Fibroblast of mammary gland (primary cell): ENCODE measurements around the gene CCDC172.

Experiments used
- DNase-seq: peaks from one replicate; pipeline ENCODE4 v3.0.0-alpha.2; 2010; ENCODE audit warnings: low read depth
- H3K4me3 ChIP-seq: 2 replicates; pipeline ENCODE4 v1.5.1; 2011; ENCODE audit warnings: low read depth, mild to moderate bottlenecking, low read length, moderate library complexity; ENCODE audit not compliant: control insufficient read depth
- CTCF ChIP-seq: conservative IDR thresholded peaks from 2 replicates; pipeline ENCODE4 v1.5.1; 2011; ENCODE audit warnings: low read depth, low read length, inconsistent platforms; ENCODE audit not compliant: control insufficient read depth, insufficient read depth

The CCDC172 gene

GRCh38 chr10:116325987-116326386 is 1.7 kb downstream of the CCDC172 start:
- H3K4me3 ChIP-seq: no peak overlapping the region
- no peak for TF ChIP-seq CTCF
- DNase-seq: no peak

GRCh38 chr10:116329153-116329552 is 4.9 kb downstream of the CCDC172 start:
- TF ChIP-seq CTCF: no peak
- DNase-seq: no peak
- H3K4me3 ChIP-seq: no peak overlapping the region

GRCh38 chr10:116331815-116332214 is 7.6 kb downstream of the CCDC172 start:
- no peak overlapping the region for H3K4me3 ChIP-seq
- TF ChIP-seq CTCF: no peak
- no peak for DNase-seq

- TF ChIP-seq CTCF: no peak
- DNase-seq: no peak
- no peak overlapping the region for H3K4me3 ChIP-seq
These were observed 12.6 kb downstream of the CCDC172 start for GRCh38 chr10:116336866-116337265.

GRCh38 chr10:116352125-116352524 is 27.9 kb downstream of the CCDC172 start:
- H3K4me3 ChIP-seq: no peak overlapping the region
- DNase-seq: no peak
- TF ChIP-seq CTCF: no peak

- DNase-seq: no peak
- no peak for TF ChIP-seq CTCF
These were observed 29.6 kb downstream of the CCDC172 start for GRCh38 chr10:116353817-116354216.

GRCh38 chr10:116355341-116355740 is 31.1 kb downstream of the CCDC172 start:
- no peak for TF ChIP-seq CTCF
- no peak for DNase-seq
- H3K4me3 ChIP-seq: no peak overlapping the region

More at GRCh38 chr10:116353817-116354216, 29.6 kb downstream of the CCDC172 start:
- H3K4me3 ChIP-seq: no peak overlapping the region
